ENCODE data around the gene SELENON. TPM values are rescaled to one million over a fixed set of nuclear protein-coding genes. Genes with fewer than 3 reads are reported as not detected.
A peak's percentile ranks its signal among the peaks of the same experiment; 100 is the strongest.

SELENON gene
- total RNA-seq, 6 experiments from 2014 or later: 48.1 to 64.5 (median 58.8) TPM

DNA sequence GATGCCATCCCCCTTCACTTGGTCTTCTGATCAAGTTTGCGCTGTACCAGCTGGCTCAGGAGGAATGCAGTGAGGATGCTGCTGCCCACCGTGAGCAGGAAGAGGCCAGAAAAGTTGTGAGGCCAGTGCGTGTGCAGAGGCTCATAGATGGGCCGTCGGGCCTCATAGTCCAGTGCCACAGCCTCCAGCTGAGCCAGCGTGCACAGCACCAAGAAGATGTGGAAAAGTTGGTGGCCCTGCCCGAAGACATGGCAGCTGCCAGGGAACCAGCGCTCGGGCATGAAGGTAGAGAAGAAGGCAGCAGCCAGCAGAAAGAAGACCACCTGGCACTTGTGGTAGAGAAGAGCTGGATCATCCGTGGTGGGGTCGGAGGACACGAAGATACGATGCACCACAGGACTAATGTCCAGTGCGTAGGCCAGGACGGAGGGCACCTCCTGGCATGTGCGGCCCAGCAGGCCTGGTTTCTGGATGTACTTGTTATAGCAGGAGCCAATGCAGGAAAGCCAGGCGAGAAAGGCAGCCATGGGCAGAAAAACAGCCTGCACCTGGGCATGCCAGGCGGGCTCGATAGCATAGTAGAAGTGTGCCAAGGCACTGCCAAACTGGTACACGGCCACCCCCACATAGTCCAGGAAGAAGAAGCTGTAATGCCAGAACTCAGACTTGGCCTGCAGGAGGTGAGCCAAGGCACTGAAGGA is 62.9 kb downstream of the SELENON start:
- no peak for DNase-seq
- no peak for TF ChIP-seq CTCF (IDR thresholded peaks at IDR 0.05)
- no peak overlapping the region for H3K4me3 Mint-ChIP-seq
- no peaks in the 10 kb centered on the region; the same call in 1 of the 2 replicates for H3K27me3 Mint-ChIP-seq (ENCODE audit: insufficient read depth)
- H3K36me3 Mint-ChIP-seq (ENCODE audit: low read depth): peaks cover 18% of the 10 kb centered on the region
- H3K9me3 Mint-ChIP-seq: no peaks in the 10 kb centered on the region
- H3K27ac Mint-ChIP-seq: no peak overlapping the region
- H3K4me1 Mint-ChIP-seq (ENCODE audit: low read depth): peaks cover 21% of the 10 kb centered on the region; the same call in 1 of the 2 replicates

GRCh38 chr1:25863486-25864262 is 63.7 kb downstream of the SELENON start:
- Mint-ChIP-seq H3K9me3 (no peaks in the 10 kb centered on the region), H3K4me3 (no peak overlapping the region), H3K4me1 (ENCODE audit: low read depth) (peaks cover 15% of the 10 kb centered on the region; the same call in 1 of the 2 replicates), H3K27me3 (ENCODE audit: insufficient read depth) (no peaks in the 10 kb centered on the region; the same call in 1 of the 2 replicates), H3K27ac (no peak overlapping the region), H3K36me3 (ENCODE audit: low read depth) (peaks cover 18% of the 10 kb centered on the region)
- TF ChIP-seq CTCF (IDR thresholded peaks at IDR 0.05): peak; percentile 13; the same call in 1 of the 2 replicates
- DNase-seq: no peak

GRCh38 chr1:25864434-25864833 is 64.4 kb downstream of the SELENON start:
- Mint-ChIP-seq H3K4me3 (no peak overlapping the region), H3K9me3 (no peaks in the 10 kb centered on the region), H3K27ac (no peak overlapping the region), H3K27me3 (ENCODE audit: insufficient read depth) (no peaks in the 10 kb centered on the region; the same call in 1 of the 2 replicates), H3K4me1 (ENCODE audit: low read depth) (peaks cover 10% of the 10 kb centered on the region; the same call in 1 of the 2 replicates), H3K36me3 (ENCODE audit: low read depth) (peaks cover 18% of the 10 kb centered on the region)
- TF ChIP-seq CTCF (IDR thresholded peaks at IDR 0.05): no peak
- no peak for DNase-seq

DNA sequence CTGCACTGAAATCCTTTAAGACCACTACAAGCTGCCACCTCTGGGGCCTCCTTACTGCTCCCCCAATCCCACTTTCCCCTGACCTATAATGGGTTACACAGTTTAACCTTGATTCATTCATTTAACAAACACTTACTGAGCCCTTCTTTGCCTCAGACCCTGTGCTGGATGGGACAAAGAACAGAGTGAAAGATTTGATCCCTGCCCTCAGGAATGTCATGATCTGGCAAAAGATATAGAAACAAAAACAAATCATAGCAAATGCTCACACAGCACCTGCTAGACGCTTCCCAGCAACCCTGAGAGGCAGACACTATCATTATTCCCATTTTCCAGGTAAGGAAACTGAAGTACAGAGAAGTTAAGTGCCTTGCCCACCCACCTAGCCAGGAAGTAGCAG is 66.3 kb downstream of the SELENON start:
- H3K27ac Mint-ChIP-seq: no peak overlapping the region
- H3K4me1 Mint-ChIP-seq (ENCODE audit: low read depth): 0 out of 2 replicates have a peak, but pooled peaks cover 3% of the 10 kb centered on the region
- no peak overlapping the region for H3K4me3 Mint-ChIP-seq

More for the DNA sequence above, 66.3 kb downstream of the SELENON start:
- Mint-ChIP-seq H3K36me3 (ENCODE audit: low read depth) (peaks cover 18% of the 10 kb centered on the region), H3K27me3 (ENCODE audit: insufficient read depth) (no peaks in the 10 kb centered on the region; the same call in 1 of the 2 replicates), H3K9me3 (no peaks in the 10 kb centered on the region)
- DNase-seq: no peak
- TF ChIP-seq CTCF (IDR thresholded peaks at IDR 0.05): no peak

Data from HFFc6 (cell line).